Measurements from ENCODE around the gene KDM5B. TPM values are rescaled to one million over a fixed set of nuclear protein-coding genes. Genes with fewer than 3 reads are reported as not detected.
A peak's percentile ranks its signal among the peaks of the same experiment; 100 is the strongest.

KDM5B gene
- total and polyA plus RNA-seq, 2 experiments from 2014 or later: 175 to 202 TPM

GRCh38 chr1:202804126-202804525, 4.1 kb downstream of the KDM5B start:
- peak overlapping the region; percentile 66 for H3K4me3 ChIP-seq
- no peaks in the 10 kb centered on the region for H3K9me3 Mint-ChIP-seq
- H3K79me2 ChIP-seq (replicated peaks; ENCODE audit: insufficient read depth): peaks cover 96% of the 10 kb centered on the region
- TF ChIP-seq CTCF (conservative IDR thresholded peaks at IDR 0.05; ENCODE audit: low read depth in 2 of 2) (no peak), STAT1 (IDR thresholded peaks at IDR 0.05; ENCODE audit: unreplicated experiment) (no peak)
- peaks cover 12% of the 10 kb centered on the region for H3K36me3 Mint-ChIP-seq (ENCODE audit: low read depth)
- peaks cover 50% of the 10 kb centered on the region for H4K20me1 ChIP-seq (replicated peaks; ENCODE audit: insufficient read depth)
- peak overlapping the region; percentile 56 for H3K4me3 Mint-ChIP-seq
- no peaks in the 10 kb centered on the region for H3K36me3 ChIP-seq (ENCODE audit: insufficient read depth)
- no peak overlapping the region for H2AFZ ChIP-seq
- H3K9me2 ChIP-seq (ENCODE audit: insufficient read depth): no peaks in the 10 kb centered on the region
- 0 out of 2 replicates have a peak overlapping the region, but pooled peaks have one; percentile 20 for H3K27ac Mint-ChIP-seq
- H3K27me3 Mint-ChIP-seq (ENCODE audit: insufficient read depth, low read depth, poor library complexity): peaks cover 3% of the 10 kb centered on the region
- peaks cover 52% of the 10 kb centered on the region for H3K4me1 Mint-ChIP-seq
- no peak for DNase-seq (ENCODE audit: low spot score)
- peaks cover 5% of the 10 kb centered on the region; the same call in 1 of the 2 replicates for H3F3A ChIP-seq (replicated peaks; ENCODE audit: low read depth)
- peak overlapping the region; percentile 16; the same call in 1 of the 2 replicates for H3K27ac ChIP-seq (ENCODE audit: low read depth)
- H3K4me1 ChIP-seq (ENCODE audit: insufficient read depth): peaks cover 49% of the 10 kb centered on the region
- no peak for ATAC-seq
- H3K27me3 ChIP-seq (ENCODE audit: insufficient read depth): peaks cover 7% of the 10 kb centered on the region
- H3K4me2 ChIP-seq: peak overlapping the region; percentile 89; the same call in 1 of the 2 replicates

- Histone ChIP-seq H3K4me2 (peak overlapping the region; percentile 89; the same call in 1 of the 2 replicates), H2AFZ (no peak overlapping the region), H3K27ac (ENCODE audit: low read depth) (peak overlapping the region; percentile 16; the same call in 1 of the 2 replicates), H3K4me3 (no peak overlapping the region), H3F3A (replicated peaks; ENCODE audit: low read depth) (0 out of 2 replicates have a peak, but pooled peaks cover 5% of the 10 kb centered on the region), H4K20me1 (replicated peaks; ENCODE audit: insufficient read depth) (peaks cover 59% of the 10 kb centered on the region), H3K4me1 (ENCODE audit: insufficient read depth) (peaks cover 50% of the 10 kb centered on the region), H3K27me3 (ENCODE audit: insufficient read depth) (no peaks in the 10 kb centered on the region), H3K36me3 (ENCODE audit: insufficient read depth) (no peaks in the 10 kb centered on the region), H3K79me2 (replicated peaks; ENCODE audit: insufficient read depth) (peaks cover 97% of the 10 kb centered on the region), H3K9me2 (ENCODE audit: insufficient read depth) (no peaks in the 10 kb centered on the region)
- Mint-ChIP-seq H3K9me3 (no peaks in the 10 kb centered on the region), H3K4me3 (peak overlapping the region; percentile 31; the same call in 1 of the 3 replicates), H3K4me1 (peaks cover 48% of the 10 kb centered on the region), H3K36me3 (ENCODE audit: low read depth) (peaks cover 16% of the 10 kb centered on the region), H3K27ac (peak overlapping the region; percentile 19; the same call in 1 of the 2 replicates), H3K27me3 (ENCODE audit: insufficient read depth, low read depth, poor library complexity) (no peaks in the 10 kb centered on the region)
- ATAC-seq: no peak
- DNase-seq (ENCODE audit: low spot score): peak; percentile 31
- no peak for TF ChIP-seq ZNF331 (CRISPR knock-in tag; IDR thresholded peaks at IDR 0.05; ENCODE audit: low read depth)
- no peak for TF ChIP-seq ZNF114 (CRISPR knock-in tag; IDR thresholded peaks at IDR 0.05)
- no peak for TF ChIP-seq ZNF462 (CRISPR knock-in tag; IDR thresholded peaks at IDR 0.05)
- TF ChIP-seq EZH2phosphoT487 (IDR thresholded peaks at IDR 0.05; ENCODE audit: unreplicated experiment): no peak
- TF ChIP-seq ETS1 (IDR thresholded peaks at IDR 0.05): no peak
- TF ChIP-seq CREB1 (CRISPR knock-in tag; IDR thresholded peaks at IDR 0.05; ENCODE audit: low read depth): no peak
- TF ChIP-seq EZH2 (IDR thresholded peaks at IDR 0.05; ENCODE audit: low read depth, unreplicated experiment): no peak
- TF ChIP-seq NANOG (IDR thresholded peaks at IDR 0.05; ENCODE audit: borderline replicate concordance): no peak
- no peak for TF ChIP-seq STAT1 (IDR thresholded peaks at IDR 0.05; ENCODE audit: unreplicated experiment)
- no peak for TF ChIP-seq JUNB (IDR thresholded peaks at IDR 0.05; ENCODE audit: unreplicated experiment)
These were observed 5.0 kb downstream of the KDM5B start for GRCh38 chr1:202802998-202803932.
